Thyroid gland (tissue), 4 donors: ENCODE measurements around the gene DNAH17. TPM values are rescaled to one million over a fixed set of nuclear protein-coding genes. Genes with fewer than 3 reads are reported as not detected.
A peak's percentile ranks its signal among the peaks of the same experiment; 100 is the strongest.

Source experiments
- DNase-seq, 2 donors: peaks; one replicate each; pipeline ENCODE4 v3.0.0-alpha.2; 2019
- H3K27ac ChIP-seq, 3 donors: fragments of 200-600 bp; sonication (generic); 1 replicate in 2 of 3; 2 replicates in 1 of 3; pipeline ENCODE4 v1.5.1; 2016 to 2019; ENCODE audit warnings: mild to moderate bottlenecking in 1 of 3, moderate library complexity in 1 of 3
- H3K27me3 ChIP-seq: fragments of 200-600 bp; sonication (generic); one replicate; pipeline ENCODE4 v1.5.1; 2019
- H3K36me3 ChIP-seq, 2 donors: fragments of 200-600 bp; sonication (generic); one replicate each; pipeline ENCODE4 v1.5.1; 2016 to 2019
- H3K4me1 ChIP-seq, 2 donors: fragments of 200-600 bp; sonication (generic); one replicate each; pipeline ENCODE4 v1.5.1; 2017 to 2019
- H3K4me3 ChIP-seq, 3 donors: fragments of 200-600 bp; sonication (generic); replicated peaks in 1 of 3; 1 replicate in 2 of 3; 2 replicates in 1 of 3; pipeline ENCODE4 v1.5.1; 2016; ENCODE audit warnings: mild to moderate bottlenecking in 1 of 3
- H3K9me3 ChIP-seq: fragments of 200-600 bp; sonication (generic); one replicate; pipeline ENCODE4 v1.5.1; 2017
- CTCF ChIP-seq, 6 experiments: fragments of 200-600 bp in 3 of 6; fragments of 450-650 bp in 3 of 6; sonication (generic) in 3 of 6; IDR thresholded peaks; one replicate each; pipeline ENCODE4 v1.5.1; 2016 to 2019; ENCODE audit warnings: antibody characterized with exemption in 6 of 6, mild to moderate bottlenecking in 2 of 6, inconsistent platforms in 1 of 6, moderate library complexity in 1 of 6
- POLR2A ChIP-seq, 2 donors: fragments of 450-650 bp; IDR thresholded peaks; one replicate each; pipeline ENCODE4 v1.6.1; 2017; ENCODE audit warnings: antibody characterized with exemption in 2 of 2, mild to moderate bottlenecking in 2 of 2, moderate library complexity in 1 of 2
- WGBS, 2 donors: methylation state at CpG; one replicate each; pipeline ENCODE4 v1.1.5; 2017; 5-methylcytosine and 5-hydroxymethylcytosine counted together
- intact Hi-C: fragments of 100-400 bp; cut with DNase I; formaldehyde crosslinking; loops from one replicate; pipeline ENCODE4 v1.15.1; 2023
- total RNA-seq, 4 donors: library from RNA; depleted of rRNA; stranded (reverse); fragments of >200 nt; gene quantifications; one replicate each; pipeline ENCODE4 v1.2.3, GENCODE V29; 2016

The DNAH17 gene
- total RNA-seq, 4 donors from 2014 or later: 0.21 to 0.67 (median 0.32) TPM

DNA sequence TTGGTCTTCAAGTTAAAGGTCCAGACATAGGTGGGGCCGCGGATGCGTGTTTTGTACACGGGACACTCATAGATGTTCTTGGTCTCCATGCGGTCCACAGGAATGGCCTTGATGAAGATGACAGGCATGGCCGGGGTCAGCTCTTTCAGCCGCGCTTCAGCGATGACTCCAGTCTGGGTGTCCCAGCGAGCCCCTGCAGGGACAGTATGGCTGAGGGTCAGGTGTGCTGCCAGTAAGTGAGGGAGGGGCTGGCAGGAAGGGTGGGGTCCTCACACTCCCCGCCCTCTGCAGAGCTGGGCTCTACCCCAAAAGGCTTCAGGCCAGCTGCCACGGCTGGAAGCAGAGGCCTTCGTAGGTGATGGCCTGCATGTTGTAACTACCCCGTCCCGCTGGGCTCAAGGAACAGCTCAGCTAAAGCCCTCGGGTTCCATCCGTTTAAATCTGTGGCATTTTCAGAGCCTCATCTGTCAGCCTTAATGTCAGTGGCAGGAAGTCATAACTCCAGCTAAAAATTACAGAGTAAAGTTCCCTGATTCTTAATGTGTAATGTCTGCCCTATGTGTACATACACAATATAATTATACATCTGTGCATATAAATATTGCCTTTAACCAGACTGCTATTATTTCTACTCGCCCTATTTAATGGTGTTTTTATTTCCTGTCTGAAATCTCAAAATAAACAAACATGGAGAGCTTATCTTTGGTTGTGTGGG is 153.1 kb downstream of the DNAH17 start:
- no peaks in the 10 kb centered on the region for H3K27me3 ChIP-seq
- H3K4me3 ChIP-seq: no peak overlapping the region
- TF ChIP-seq CTCF (IDR thresholded peaks at IDR 0.05): no peak
- TF ChIP-seq POLR2A (IDR thresholded peaks at IDR 0.05): no peak
- peaks cover 0 to 20% of the 10 kb centered on the region in 2 donors for H3K4me1 ChIP-seq
- H3K9me3 ChIP-seq: no peaks in the 10 kb centered on the region
- H3K27ac ChIP-seq: no peak overlapping the region
- DNase-seq: no peak
- H3K36me3 ChIP-seq: peaks cover 35 to 36% of the 10 kb centered on the region in 2 donors
- intact Hi-C loops: loop anchor here (2.0 to 5.0 kb wide), 4 partner anchors 63 to 312 kb away; partner anchors contain the start of gene SOCS3
- WGBS, 2 donors: 79 to 85% methylated on average over 12 to 16 of the region's 18 CpGs

- Histone ChIP-seq H3K27me3 (no peaks in the 10 kb centered on the region), H3K27ac (no peak overlapping the region), H3K9me3 (no peaks in the 10 kb centered on the region), H3K36me3 (peaks cover 35 to 36% of the 10 kb centered on the region in 2 donors), H3K4me1 (peaks cover 0 to 15% of the 10 kb centered on the region in 2 donors), H3K4me3 (no peak overlapping the region)
- TF ChIP-seq POLR2A (IDR thresholded peaks at IDR 0.05): no peak
- no peak for TF ChIP-seq CTCF (IDR thresholded peaks at IDR 0.05)
- WGBS, 2 donors: 90 to 91% methylated on average over 19 of the region's 20 CpGs
- DNase-seq: no peak
- intact Hi-C loops: loop anchor here (2.0 to 5.0 kb wide), 4 partner anchors 62 to 311 kb away; partner anchors contain the start of gene SOCS3
Measured at GRCh38 chr17:78422872-78423588, 154.2 kb downstream of the DNAH17 start.

DNA sequence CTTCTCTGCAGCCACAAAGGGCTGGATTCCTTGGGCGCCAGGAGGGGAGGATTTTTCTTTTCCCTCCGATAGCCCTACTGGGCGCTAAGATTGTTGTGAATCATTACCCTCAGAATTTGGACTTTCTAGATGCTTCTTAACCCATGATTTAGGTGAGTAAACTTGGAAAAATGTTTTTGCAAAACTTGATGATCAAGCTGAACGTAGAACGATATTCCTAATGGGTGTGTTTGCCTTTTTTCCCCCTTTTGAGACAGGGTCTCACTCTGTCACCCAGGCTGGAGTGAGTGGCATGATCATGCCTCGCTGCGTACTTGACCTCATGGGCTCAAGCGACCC is 155.0 kb downstream of the DNAH17 start:
- intact Hi-C loops: loop anchor here (2.0 to 5.0 kb wide), 4 partner anchors 61 to 310 kb away; partner anchors contain the start of gene SOCS3
- WGBS, 2 donors: 75% methylated on average over 8 of the region's 8 CpGs
- no peak overlapping the region for H3K27ac ChIP-seq
- no peak for DNase-seq
- no peak overlapping the region for H3K4me3 ChIP-seq
- H3K36me3 ChIP-seq: peaks cover 32 to 36% of the 10 kb centered on the region in 2 donors
- H3K9me3 ChIP-seq: no peaks in the 10 kb centered on the region
- TF ChIP-seq CTCF (IDR thresholded peaks at IDR 0.05): no peak
- TF ChIP-seq POLR2A (IDR thresholded peaks at IDR 0.05): no peak
- H3K4me1 ChIP-seq: peaks cover 0 to 19% of the 10 kb centered on the region in 2 donors
- no peaks in the 10 kb centered on the region for H3K27me3 ChIP-seq

GRCh38 chr17:78421534-78422266 is 155.5 kb downstream of the DNAH17 start:
- peak; percentile 74 to 75 for DNase-seq
- WGBS, 2 donors: 67 to 78% methylated on average over 22 of the region's 24 CpGs
- Histone ChIP-seq H3K9me3 (no peaks in the 10 kb centered on the region), H3K27ac (no peak overlapping the region), H3K4me3 (no peak overlapping the region), H3K36me3 (peaks cover 27 to 32% of the 10 kb centered on the region in 2 donors), H3K4me1 (peaks cover 0 to 25% of the 10 kb centered on the region in 2 donors), H3K27me3 (no peaks in the 10 kb centered on the region)
- intact Hi-C loops: loop anchor here (2.0 to 5.0 kb wide), 4 partner anchors 61 to 309 kb away; partner anchors contain the start of gene SOCS3
- TF ChIP-seq POLR2A (IDR thresholded peaks at IDR 0.05): no peak
- TF ChIP-seq CTCF (IDR thresholded peaks at IDR 0.05): peak; percentile 96 to 99 (median 98)
